Hematopoietic multipotent progenitor cell (in vitro differentiated cells): ENCODE data around the gene HOXD12. TPM values are rescaled to one million over a fixed set of nuclear protein-coding genes. Genes with fewer than 3 reads are reported as not detected.

Experiments used
- DNase-seq, 3 donors: peaks; one replicate each; pipeline ENCODE4 v3.0.0-alpha.2; 2011 to 2015; ENCODE audit warnings: low read depth in 2 of 3, low spot score in 2 of 3
- total RNA-seq: library from RNA; depleted of rRNA; stranded (reverse); fragments of >200 nt; gene quantifications from one replicate; pipeline ENCODE4 v1.2.3, GENCODE V29; 2012

The HOXD12 gene, protein sequence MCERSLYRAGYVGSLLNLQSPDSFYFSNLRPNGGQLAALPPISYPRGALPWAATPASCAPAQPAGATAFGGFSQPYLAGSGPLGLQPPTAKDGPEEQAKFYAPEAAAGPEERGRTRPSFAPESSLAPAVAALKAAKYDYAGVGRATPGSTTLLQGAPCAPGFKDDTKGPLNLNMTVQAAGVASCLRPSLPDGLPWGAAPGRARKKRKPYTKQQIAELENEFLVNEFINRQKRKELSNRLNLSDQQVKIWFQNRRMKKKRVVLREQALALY
- not detected for total RNA-seq

GRCh38 chr2:176099728-176100546, at the start of gene HOXD12:
Gene HOXD12, plus strand, starts transcription at chr2:176099795. Its CDS starts 7 bp downstream, at chr2:176099802.
- DNase-seq, result no peak

DNA sequence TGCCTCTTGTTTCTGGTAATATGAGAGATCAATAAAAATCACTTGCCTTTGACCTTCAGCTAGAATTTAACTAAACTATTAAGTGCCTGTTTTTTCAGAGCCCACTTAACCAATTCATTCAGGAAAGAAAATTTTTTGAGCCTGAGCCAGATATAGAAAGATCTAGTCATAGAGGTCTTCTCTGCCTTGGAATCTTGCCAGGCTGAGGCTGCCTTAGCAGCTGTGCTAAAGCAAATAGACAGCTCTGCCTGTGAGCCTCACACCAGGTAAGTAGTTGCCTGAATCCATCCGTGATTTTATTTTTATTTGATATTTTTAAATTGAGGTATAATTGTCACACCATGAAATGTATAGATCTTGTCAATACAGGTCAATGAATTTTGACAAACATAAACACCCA, 43.2 kb upstream of the HOXD12 start:
- DNase-seq, result no peak

DNA sequence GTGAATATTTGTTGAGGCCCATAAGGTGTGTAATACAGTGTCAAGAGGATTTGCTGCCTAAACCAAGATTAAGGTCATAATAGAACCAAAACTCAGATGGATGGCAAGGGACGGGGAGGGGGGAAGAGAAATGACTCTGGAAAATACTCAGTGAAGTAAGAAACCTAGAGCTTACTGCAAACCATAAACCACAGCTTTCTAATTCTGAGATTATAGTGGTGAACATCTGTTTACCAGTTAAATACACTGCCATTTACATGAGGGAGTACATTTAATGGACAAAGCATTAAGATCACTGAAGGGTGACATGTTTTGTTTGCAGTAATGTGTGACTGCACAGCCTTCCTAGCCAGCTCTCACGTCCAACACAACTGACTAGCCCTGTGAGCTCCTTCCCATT, 35.6 kb upstream of the HOXD12 start:
- no peak for DNase-seq

GRCh38 chr2:176066645-176067588, 32.7 kb upstream of the HOXD12 start:
- DNase-seq, result no peak

GRCh38 chr2:176067589-176068418, 31.8 kb upstream of the HOXD12 start:
- peak in 1 of 3 donors; percentile 26 for DNase-seq

- no peak for DNase-seq
These were observed 31.2 kb upstream of the HOXD12 start for GRCh38 chr2:176068419-176068832.

DNA sequence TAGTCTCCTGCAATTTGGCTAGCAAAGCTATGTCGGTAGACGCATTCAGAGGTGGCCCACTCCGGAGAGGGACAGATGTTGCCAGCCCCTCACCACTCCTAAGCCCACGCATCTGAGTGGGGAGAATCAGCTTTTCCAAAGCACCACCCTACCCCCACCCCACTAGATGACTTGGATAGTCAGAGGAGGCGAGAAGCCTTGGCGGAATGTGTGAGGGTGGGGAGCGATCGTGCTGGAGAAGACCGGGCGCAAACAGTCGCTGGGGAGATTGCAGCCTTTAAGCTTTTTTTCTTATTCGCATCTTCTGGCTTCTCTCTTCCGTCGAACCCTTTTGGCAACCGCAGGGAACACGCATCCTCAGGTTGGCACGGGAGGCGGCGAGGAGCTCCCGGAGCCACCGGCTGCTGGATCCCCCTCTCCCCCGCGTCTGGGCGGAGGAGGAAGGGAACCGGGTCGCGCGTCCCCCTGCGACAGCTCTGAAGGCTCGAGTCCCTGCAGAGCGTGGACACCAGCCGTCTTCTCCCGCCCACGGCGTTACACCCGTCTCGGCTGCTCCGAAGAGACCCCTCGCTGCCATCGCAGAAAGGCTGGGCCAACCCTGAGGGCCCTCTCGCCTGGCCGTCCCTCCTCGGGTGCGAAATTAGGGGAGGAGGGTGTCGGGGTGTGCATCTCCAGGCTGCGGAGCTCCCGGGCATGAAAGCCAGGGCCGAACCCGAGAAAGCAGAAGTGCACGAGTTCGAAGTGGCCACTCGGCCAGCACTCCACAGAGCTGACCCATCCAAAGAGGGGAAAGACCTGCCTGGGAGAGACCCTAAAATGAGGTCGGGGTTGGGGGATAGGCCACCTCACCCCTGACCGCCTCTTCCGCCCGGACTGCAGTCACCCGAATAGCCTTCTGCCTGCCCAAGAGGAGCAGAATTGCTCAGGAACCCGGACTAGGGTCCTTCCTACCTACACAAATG, 28.0 kb upstream of the HOXD12 start:
- no peak for DNase-seq

- DNase-seq, result no peak
These were observed 27.3 kb upstream of the HOXD12 start for GRCh38 chr2:176072292-176072669.

GRCh38 chr2:176072951-176073904, 26.4 kb upstream of the HOXD12 start:
- DNase-seq, result peak in 1 of 3 donors; percentile 23

- DNase-seq, result no peak
These were observed 24.6 kb upstream of the HOXD12 start for GRCh38 chr2:176074919-176075425.

GRCh38 chr2:176075481-176075880, 24.1 kb upstream of the HOXD12 start:
- peak in 1 of 3 donors; percentile 20 for DNase-seq

GRCh38 chr2:176076063-176076462, 23.5 kb upstream of the HOXD12 start:
- peak in 1 of 3 donors; percentile 15 for DNase-seq

DNA sequence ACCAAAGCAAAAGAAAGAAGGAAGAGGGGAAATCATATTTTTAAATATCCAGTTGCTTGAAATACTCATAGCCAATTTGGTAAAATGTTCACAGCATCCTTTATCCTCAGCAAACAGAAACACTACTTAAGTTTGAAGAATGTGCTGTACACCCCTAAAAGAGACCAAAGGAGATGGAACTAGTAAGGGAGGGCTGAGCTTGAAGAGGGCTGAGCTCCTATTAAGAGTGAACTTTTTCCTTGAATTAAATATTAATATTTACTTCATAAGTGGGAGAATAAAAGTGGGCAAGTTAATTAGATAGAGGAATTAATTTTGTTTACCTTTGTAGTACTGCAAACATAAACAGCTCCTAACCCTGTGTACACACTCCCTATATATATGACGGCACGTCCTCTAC, 22.8 kb upstream of the HOXD12 start:
- no peak for DNase-seq

- DNase-seq, result peak in 1 of 3 donors; percentile 34
These were observed 20.9 kb upstream of the HOXD12 start for GRCh38 chr2:176078541-176079284.

GRCh38 chr2:176079285-176079830, 20.2 kb upstream of the HOXD12 start:
- DNase-seq, result peak in 1 of 3 donors; percentile 11

GRCh38 chr2:176079831-176080539, 19.6 kb upstream of the HOXD12 start:
- DNase-seq, result peak in 2 of 3 donors; percentile 73 to 76
